Mesenchymal stem cell (in vitro differentiated cells and primary cell): ENCODE results near the gene GOLIM4.

ENCODE experiments used
- DNase-seq: peaks from one replicate; pipeline ENCODE4 v3.0.0-alpha.2; 2013
- H2AFZ ChIP-seq: one replicate; pipeline ENCODE4 v1.6.1; 2013; ENCODE audit warnings: low read depth, mild to moderate bottlenecking, control low read depth, inconsistent platforms, low read length, moderate library complexity
- H2AK5ac ChIP-seq: 2 replicates; pipeline ENCODE4 v1.6.1; 2013; ENCODE audit warnings: low read length, moderate library complexity, mild to moderate bottlenecking, inconsistent platforms; ENCODE audit not compliant: severe bottlenecking
- H2BK120ac ChIP-seq: one replicate; pipeline ENCODE4 v1.6.1; 2013; ENCODE audit warnings: low read depth, mild to moderate bottlenecking, inconsistent platforms, low read length, moderate library complexity
- H2BK12ac ChIP-seq, 2 experiments: one replicate each; pipeline ENCODE4 v1.6.1; 2013; ENCODE audit warnings: inconsistent platforms in 2 of 2, low read length in 2 of 2, mild to moderate bottlenecking in 2 of 2, moderate library complexity in 2 of 2, control low read depth in 1 of 2
- H2BK15ac ChIP-seq: one replicate; pipeline ENCODE4 v1.6.1; 2013; ENCODE audit warnings: mild to moderate bottlenecking, low read depth, inconsistent platforms; ENCODE audit not compliant: poor library complexity, severe bottlenecking
- H2BK5ac ChIP-seq: 2 replicates; pipeline ENCODE4 v1.6.1; 2013; ENCODE audit warnings: low read depth, mild to moderate bottlenecking, low read length, control low read depth, inconsistent platforms; ENCODE audit not compliant: poor library complexity, severe bottlenecking
- H3K14ac ChIP-seq, 2 experiments: one replicate each; pipeline ENCODE4 v1.6.1; 2013; ENCODE audit warnings: inconsistent platforms in 2 of 2, low read length in 2 of 2, control low read depth in 1 of 2, mild to moderate bottlenecking in 1 of 2, moderate library complexity in 1 of 2
- H3K18ac ChIP-seq, 2 experiments: one replicate each; pipeline ENCODE4 v1.6.1; 2013; ENCODE audit warnings: inconsistent platforms in 2 of 2, low read length in 2 of 2, control low read depth in 1 of 2, low read depth in 1 of 2, mild to moderate bottlenecking in 1 of 2
- H3K23ac ChIP-seq, 2 experiments: one replicate each; pipeline ENCODE4 v1.6.1; 2013; ENCODE audit warnings: inconsistent platforms in 2 of 2, low read length in 2 of 2, mild to moderate bottlenecking in 2 of 2, moderate library complexity in 2 of 2, control low read depth in 1 of 2
- H3K27ac ChIP-seq: 2 replicates; pipeline ENCODE4 v1.5.1; 2013; ENCODE audit warnings: mild to moderate bottlenecking, moderate library complexity, low read length, control low read depth, inconsistent platforms; ENCODE audit not compliant: poor library complexity, severe bottlenecking
- H3K27me3 ChIP-seq, 2 experiments: 2 replicates each; pipeline versions ENCODE4 v1.6.1 to v1.7.0; 2013; ENCODE audit warnings: low read length in 2 of 2, mild to moderate bottlenecking in 2 of 2, moderate library complexity in 2 of 2, control low read depth in 1 of 2, inconsistent platforms in 1 of 2; ENCODE audit not compliant: control insufficient read depth in 1 of 2, insufficient read depth in 1 of 2
- H3K36me3 ChIP-seq, 2 experiments: 2 replicates each; pipeline versions ENCODE4 v1.6.1 to v1.7.0; 2013; ENCODE audit warnings: low read length in 2 of 2, control low read depth in 1 of 2, inconsistent platforms in 1 of 2, low read depth in 1 of 2, mild to moderate bottlenecking in 1 of 2; ENCODE audit not compliant: insufficient read depth in 2 of 2, control insufficient read depth in 1 of 2
- H3K4ac ChIP-seq, 2 experiments: one replicate each; pipeline ENCODE4 v1.6.1; 2013; ENCODE audit warnings: inconsistent platforms in 2 of 2, low read length in 2 of 2, mild to moderate bottlenecking in 2 of 2, moderate library complexity in 2 of 2, control low read depth in 1 of 2, low read depth in 1 of 2
- H3K4me1 ChIP-seq: 2 replicates; pipeline ENCODE4 v1.6.1; 2013; ENCODE audit warnings: low read depth, low read length, control low read depth; ENCODE audit not compliant: control insufficient read depth, insufficient read depth
- H3K4me2 ChIP-seq: 2 replicates; pipeline ENCODE4 v1.6.1; 2013; ENCODE audit warnings: low read length, mild to moderate bottlenecking, inconsistent platforms; ENCODE audit not compliant: poor library complexity, severe bottlenecking
- H3K4me3 ChIP-seq, 2 experiments: 2 replicates each; pipeline versions ENCODE4 v1.5.1 to v1.7.0; 2013; ENCODE audit warnings: low read length in 2 of 2, mild to moderate bottlenecking in 2 of 2, control low read depth in 1 of 2, low read depth in 1 of 2; ENCODE audit not compliant: insufficient read depth in 1 of 2
- H3K79me1 ChIP-seq: replicated peaks from 2 replicates; pipeline ENCODE4 v1.6.1; 2013; ENCODE audit warnings: mild to moderate bottlenecking, control low read depth, low read length, inconsistent platforms; ENCODE audit not compliant: poor library complexity, severe bottlenecking
- H3K9ac ChIP-seq: 2 replicates; pipeline ENCODE4 v1.7.0; 2013; ENCODE audit warnings: mild to moderate bottlenecking, low read length, moderate library complexity
- H3K9me3 ChIP-seq: 2 replicates; pipeline ENCODE4 v1.7.0; 2013; ENCODE audit warnings: mild to moderate bottlenecking, low read length; ENCODE audit not compliant: control insufficient read depth
- H4K8ac ChIP-seq: one replicate; pipeline ENCODE4 v1.6.1; 2013; ENCODE audit warnings: inconsistent platforms, mild to moderate bottlenecking, low read length, moderate library complexity
- H4K91ac ChIP-seq: one replicate; pipeline ENCODE4 v1.6.1; 2013; ENCODE audit warnings: mild to moderate bottlenecking, low read length, inconsistent platforms
- WGBS: methylation state at CpG from one replicate; pipeline ENCODE4 v1.1.7; 2013; ENCODE audit warnings: mixed read lengths; 5-methylcytosine and 5-hydroxymethylcytosine counted together

GOLIM4 gene

DNA sequence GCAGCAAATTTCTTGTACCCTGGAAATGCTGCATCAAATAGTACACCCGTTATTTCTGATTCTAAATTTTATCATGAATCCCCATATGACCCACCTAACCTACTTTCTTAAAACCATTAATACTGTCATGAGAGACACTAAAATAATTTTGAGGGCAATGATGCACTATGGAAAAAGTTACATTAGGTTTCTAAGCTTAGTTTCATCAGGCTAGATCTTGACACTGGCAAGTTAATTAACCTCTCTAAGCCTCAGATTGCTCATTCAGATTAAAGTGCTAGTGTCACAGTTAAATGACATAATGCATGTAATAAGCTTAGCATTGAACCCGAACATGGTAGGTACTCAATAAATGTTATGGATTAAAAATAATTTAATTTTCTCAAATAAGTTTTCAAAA lies 8.2 kb downstream of the GOLIM4 start:
- WGBS = 100% methylated on average over 1 of the region's 2 CpGs
- H2AK5ac ChIP-seq = no peak overlapping the region
- no peak overlapping the region for H2BK120ac ChIP-seq
- no peak overlapping the region for H3K4me3 ChIP-seq
- no peaks in the 10 kb centered on the region for H3K36me3 ChIP-seq
- H2BK12ac ChIP-seq = no peak overlapping the region
- no peak overlapping the region for H2BK5ac ChIP-seq
- DNase-seq = no peak
- no peak overlapping the region for H3K4ac ChIP-seq
- H3K14ac ChIP-seq = no peak overlapping the region
- H3K4me1 ChIP-seq = no peaks in the 10 kb centered on the region
- no peak overlapping the region for H2AFZ ChIP-seq
- no peak overlapping the region for H3K27ac ChIP-seq
- no peaks in the 10 kb centered on the region for H3K9me3 ChIP-seq
- no peak overlapping the region for H3K4me2 ChIP-seq
- no peak overlapping the region for H3K23ac ChIP-seq
- peaks cover 16% of the 10 kb centered on the region for H3K79me1 ChIP-seq
- H3K18ac ChIP-seq = no peak overlapping the region
- H4K91ac ChIP-seq = no peak overlapping the region
- no peak overlapping the region for H4K8ac ChIP-seq
- no peak overlapping the region for H3K9ac ChIP-seq
- no peak overlapping the region for H2BK15ac ChIP-seq
- no peaks in the 10 kb centered on the region for H3K27me3 ChIP-seq

DNA sequence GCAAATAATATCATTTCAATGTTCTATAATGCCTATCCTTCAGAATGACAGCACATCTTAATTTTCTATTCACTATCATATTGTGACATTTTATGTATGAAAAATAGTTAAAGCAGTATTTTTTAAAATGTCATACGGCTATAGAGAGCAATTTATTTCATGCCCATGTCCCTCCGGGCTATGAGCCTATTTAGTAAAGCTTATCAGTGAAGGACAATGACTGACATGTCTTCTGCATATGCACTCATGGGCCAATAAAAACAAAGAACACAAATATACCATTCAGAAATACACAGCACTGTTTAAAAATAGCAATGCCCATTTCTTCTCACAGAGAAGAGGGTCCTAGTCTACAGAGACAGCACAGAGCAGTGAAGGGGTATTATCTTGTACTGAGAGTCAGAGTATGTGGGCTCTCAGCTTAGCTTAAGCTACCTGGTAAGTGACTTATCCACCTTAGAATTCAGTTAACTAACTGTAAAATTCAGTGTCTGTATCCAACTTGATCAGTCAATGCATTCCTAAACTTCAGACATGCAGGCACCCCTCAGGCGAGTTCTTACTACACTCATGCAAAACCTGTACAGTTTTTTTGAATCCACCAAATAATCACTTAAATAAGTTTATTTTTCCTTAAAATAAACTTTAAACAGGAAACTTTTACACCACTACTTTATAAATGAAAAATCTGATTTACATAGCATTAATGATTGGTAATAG lies 9.0 kb downstream of the GOLIM4 start:
- Histone ChIP-seq H2BK15ac (no peak overlapping the region), H3K4ac (no peak overlapping the region), H3K18ac (no peak overlapping the region), H3K79me1 (peaks cover 19% of the 10 kb centered on the region), H4K91ac (no peak overlapping the region), H2BK12ac (no peak overlapping the region), H3K23ac (no peak overlapping the region), H3K4me1 (no peaks in the 10 kb centered on the region), H3K4me2 (no peak overlapping the region), H2AK5ac (no peak overlapping the region), H3K27ac (no peak overlapping the region), H2AFZ (no peak overlapping the region), H2BK5ac (no peak overlapping the region), H3K9ac (no peak overlapping the region), H3K36me3 (no peaks in the 10 kb centered on the region), H3K4me3 (no peak overlapping the region), H3K9me3 (no peaks in the 10 kb centered on the region), H3K27me3 (no peaks in the 10 kb centered on the region), H2BK120ac (no peak overlapping the region), H3K14ac (no peak overlapping the region), H4K8ac (no peak overlapping the region)
- no peak for DNase-seq
- WGBS = 92% methylated on average over 2 of the region's 3 CpGs

DNA sequence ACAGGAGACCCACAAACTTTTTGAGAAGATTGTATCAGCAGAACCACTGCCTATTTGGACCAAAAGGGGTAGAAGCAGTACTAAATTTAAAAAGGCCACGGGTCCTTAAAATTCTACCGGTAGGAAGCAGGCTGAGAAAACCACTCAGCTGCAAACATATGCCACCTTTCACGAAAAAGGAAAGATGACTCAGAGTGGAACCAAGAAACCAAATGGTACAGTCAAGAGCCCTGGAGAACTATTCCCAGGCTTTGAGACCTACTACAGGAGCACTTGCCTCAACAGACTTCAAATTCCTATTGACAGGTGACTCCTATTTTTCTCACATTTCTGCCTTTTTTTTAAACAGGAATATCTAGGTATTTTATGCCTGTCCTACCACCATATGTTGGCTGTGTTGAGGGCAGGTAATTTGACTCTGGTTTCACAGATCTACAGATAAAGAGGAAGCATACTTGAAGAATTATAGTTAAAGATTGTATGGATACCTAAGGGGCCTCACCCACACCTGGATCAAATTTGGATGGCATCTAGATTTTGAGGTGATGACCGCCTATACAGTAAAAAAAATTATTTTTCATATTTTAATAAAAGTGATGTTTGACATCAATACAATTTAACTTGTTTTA lies 10.1 kb downstream of the GOLIM4 start:
- no peak overlapping the region for H2BK15ac ChIP-seq
- no peak overlapping the region for H3K4ac ChIP-seq
- no peak overlapping the region for H2BK12ac ChIP-seq
- H2BK120ac ChIP-seq = no peak overlapping the region
- no peak overlapping the region for H2AK5ac ChIP-seq
- H3K36me3 ChIP-seq = no peaks in the 10 kb centered on the region
- no peak overlapping the region for H3K4me3 ChIP-seq
- H4K8ac ChIP-seq = no peak overlapping the region
- H3K4me1 ChIP-seq = no peaks in the 10 kb centered on the region
- no peak overlapping the region for H3K18ac ChIP-seq
- no peak overlapping the region for H3K23ac ChIP-seq
- no peaks in the 10 kb centered on the region for H3K27me3 ChIP-seq
- no peak overlapping the region for H3K27ac ChIP-seq
- no peak for DNase-seq
- no peak overlapping the region for H2AFZ ChIP-seq
- H3K4me2 ChIP-seq = no peak overlapping the region
- peaks cover 20% of the 10 kb centered on the region for H3K79me1 ChIP-seq
- WGBS = 63% methylated on average over 3 of the region's 4 CpGs
- H2BK5ac ChIP-seq = no peak overlapping the region
- H4K91ac ChIP-seq = no peak overlapping the region
- H3K9ac ChIP-seq = no peak overlapping the region
- no peak overlapping the region for H3K14ac ChIP-seq
- no peaks in the 10 kb centered on the region for H3K9me3 ChIP-seq

DNA sequence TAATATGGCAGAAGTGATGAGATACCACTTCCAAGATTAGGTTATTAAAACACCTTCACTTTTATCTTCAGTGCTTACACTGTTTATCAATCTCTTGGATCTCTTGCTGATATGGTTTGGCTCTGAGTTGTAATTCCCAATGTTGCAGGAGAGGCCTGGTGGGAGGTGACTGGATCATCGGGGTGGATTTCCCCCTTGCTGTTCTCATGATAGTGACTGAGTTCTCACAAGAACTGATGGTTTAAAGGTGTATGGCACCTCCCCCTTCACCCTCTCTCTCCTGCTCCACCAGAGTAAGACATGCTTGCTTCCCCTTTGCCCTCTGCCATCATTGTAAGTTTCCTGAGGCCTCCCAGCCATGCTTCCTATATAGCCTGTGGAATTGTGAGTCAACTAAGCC lies 11.8 kb downstream of the GOLIM4 start:
- no peak overlapping the region for H3K4ac ChIP-seq
- H3K18ac ChIP-seq = no peak overlapping the region
- H4K91ac ChIP-seq = no peak overlapping the region
- no peak overlapping the region for H3K9ac ChIP-seq
- H4K8ac ChIP-seq = peak overlapping the region; percentile 14
- 30% methylated on average over 1 of the region's 1 CpG for whole genome bisulfite sequencing
- H3K9me3 ChIP-seq = no peaks in the 10 kb centered on the region
- H3K4me2 ChIP-seq = no peak overlapping the region
- H3K4me1 ChIP-seq = no peaks in the 10 kb centered on the region
- no peak overlapping the region for H3K27ac ChIP-seq
- H3K36me3 ChIP-seq = no peaks in the 10 kb centered on the region
- H2BK15ac ChIP-seq = no peak overlapping the region
- no peak overlapping the region for H3K4me3 ChIP-seq
- H3K14ac ChIP-seq = no peak overlapping the region
- peaks cover 24% of the 10 kb centered on the region for H3K79me1 ChIP-seq
- H2AFZ ChIP-seq = no peak overlapping the region
- DNase-seq = no peak
- no peak overlapping the region for H2BK5ac ChIP-seq
- no peak overlapping the region for H2BK120ac ChIP-seq
- no peak overlapping the region for H2AK5ac ChIP-seq
- no peak overlapping the region for H2BK12ac ChIP-seq
- no peaks in the 10 kb centered on the region for H3K27me3 ChIP-seq
- no peak overlapping the region for H3K23ac ChIP-seq
